ENCODE measurements around the gene TCEANC2.

DNA sequence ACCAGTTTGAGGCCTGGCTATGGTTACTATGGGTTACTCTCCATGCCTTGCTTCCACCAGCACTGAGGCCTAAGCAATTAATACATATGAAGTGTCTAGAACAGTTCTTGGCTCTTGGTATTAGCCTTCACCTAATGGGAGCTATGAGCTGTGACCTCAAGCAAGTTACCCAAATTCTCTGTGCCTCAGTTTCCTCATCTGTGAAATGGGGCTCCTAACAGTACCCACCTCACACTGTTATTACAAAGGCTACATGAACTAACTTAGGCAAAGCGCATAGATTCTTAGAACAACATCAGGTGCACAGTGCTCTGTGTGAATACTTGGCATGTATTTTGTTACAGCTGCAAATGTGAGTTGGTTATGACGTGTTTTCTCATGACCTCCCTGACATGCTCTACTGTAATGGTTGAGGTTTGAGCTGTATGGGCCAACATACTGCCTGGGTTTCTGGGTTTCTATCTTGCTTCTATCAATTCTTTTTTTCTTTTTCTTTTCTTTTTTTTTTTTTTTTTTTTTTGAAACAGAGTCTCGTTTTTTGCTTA, 72.9 kb downstream of the TCEANC2 start:
- TF ChIP-seq, protein P1, sequence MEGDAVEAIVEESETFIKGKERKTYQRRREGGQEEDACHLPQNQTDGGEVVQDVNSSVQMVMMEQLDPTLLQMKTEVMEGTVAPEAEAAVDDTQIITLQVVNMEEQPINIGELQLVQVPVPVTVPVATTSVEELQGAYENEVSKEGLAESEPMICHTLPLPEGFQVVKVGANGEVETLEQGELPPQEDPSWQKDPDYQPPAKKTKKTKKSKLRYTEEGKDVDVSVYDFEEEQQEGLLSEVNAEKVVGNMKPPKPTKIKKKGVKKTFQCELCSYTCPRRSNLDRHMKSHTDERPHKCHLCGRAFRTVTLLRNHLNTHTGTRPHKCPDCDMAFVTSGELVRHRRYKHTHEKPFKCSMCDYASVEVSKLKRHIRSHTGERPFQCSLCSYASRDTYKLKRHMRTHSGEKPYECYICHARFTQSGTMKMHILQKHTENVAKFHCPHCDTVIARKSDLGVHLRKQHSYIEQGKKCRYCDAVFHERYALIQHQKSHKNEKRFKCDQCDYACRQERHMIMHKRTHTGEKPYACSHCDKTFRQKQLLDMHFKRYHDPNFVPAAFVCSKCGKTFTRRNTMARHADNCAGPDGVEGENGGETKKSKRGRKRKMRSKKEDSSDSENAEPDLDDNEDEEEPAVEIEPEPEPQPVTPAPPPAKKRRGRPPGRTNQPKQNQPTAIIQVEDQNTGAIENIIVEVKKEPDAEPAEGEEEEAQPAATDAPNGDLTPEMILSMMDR (IDR thresholded peaks at IDR 0.05; ENCODE audit: low read depth, low read length), result no peak
- TF ChIP-seq POLR2A (IDR thresholded peaks at IDR 0.05; ENCODE audit: extremely low read depth, insufficient read length), result no peak
- TF ChIP-seq, protein P2, sequence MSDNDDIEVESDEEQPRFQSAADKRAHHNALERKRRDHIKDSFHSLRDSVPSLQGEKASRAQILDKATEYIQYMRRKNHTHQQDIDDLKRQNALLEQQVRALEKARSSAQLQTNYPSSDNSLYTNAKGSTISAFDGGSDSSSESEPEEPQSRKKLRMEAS (IDR thresholded peaks at IDR 0.05; ENCODE audit: low read depth, low read length), result no peak
